ENCODE data around the gene MFAP3. TPM values are rescaled to one million over a fixed set of nuclear protein-coding genes. Genes with fewer than 3 reads are reported as not detected.

Gene MFAP3
- total and polyA plus RNA-seq, 2 donors (not counting 3 experiments of a cell fraction or from before 2014, with no cell fraction given), result 19.5 to 35.3 TPM

GRCh38 chr5:154077696-154078095, 38.9 kb downstream of the MFAP3 start:
- peaks cover 2% of the 10 kb centered on the region for H4K20me1 ChIP-seq (replicated peaks; ENCODE audit: control insufficient read depth, extremely low read depth, insufficient read depth, low read length)
- DNase-seq (ENCODE audit: low read depth, low spot score) (no peak), FAIRE-seq (no peak)
- CTCF ChIA-PET, result interaction anchor here (1.1 to 4.6 kb wide), 3 partner anchors 17 to 327 kb away, joined by 3 to 20 read pairs (median 14); no protein-coding TSS in a partner anchor
- no peak overlapping the region for H3K4me3 ChIP-seq (replicated peaks in 1 of 3; ENCODE audit: insufficient read depth in 1 of 3, low read depth in 1 of 3, low read length in 3 of 3)
- H3K27me3 ChIP-seq (ENCODE audit: control insufficient read depth in 2 of 2, insufficient read depth in 2 of 2, low read length in 2 of 2), result peaks cover 0 to 4% of the 10 kb centered on the region in 2 experiments
- H3K4me1 ChIP-seq (ENCODE audit: control insufficient read depth, extremely low read depth, insufficient read depth, low read length), result no peaks in the 10 kb centered on the region
- no peaks in the 10 kb centered on the region for H3K9me1 ChIP-seq (replicated peaks; ENCODE audit: control insufficient read depth, extremely low read depth, insufficient read depth, low read length)
- no peak overlapping the region for H3K4me2 ChIP-seq (ENCODE audit: insufficient read depth, low read length)
- H3K79me2 ChIP-seq (ENCODE audit: control insufficient read depth, insufficient read depth, low read length), result no peaks in the 10 kb centered on the region
- POLR2A ChIA-PET, result no interaction called here
- H3K27ac ChIP-seq (ENCODE audit: insufficient read depth, low read depth, low read length), result no peak overlapping the region
- H3K36me3 ChIP-seq (ENCODE audit: control insufficient read depth in 2 of 2, extremely low read depth in 1 of 2, insufficient read depth in 2 of 2, low read length in 2 of 2), result no peaks in the 10 kb centered on the region
- intact Hi-C loops (cut with micrococcal nuclease) (no loop called here), dilution Hi-C loops (cut with MboI; ENCODE audit: extremely low pct_ligation_motif_present, low sequenced_read_pairs) (no loop called here)
- TF ChIP-seq MYC (IDR thresholded peaks at IDR 0.05; ENCODE audit: low read depth, low read length), result no peak
- TF ChIP-seq MAX (IDR thresholded peaks at IDR 0.05; ENCODE audit: insufficient read depth, insufficient read length), result no peak
- no peak for TF ChIP-seq CTCF (IDR thresholded peaks at IDR 0.05; ENCODE audit: extremely low read depth in 1 of 2, insufficient read depth in 1 of 2, low read depth in 1 of 2, low read length in 2 of 2)
- TF ChIP-seq POLR2A (IDR thresholded peaks at IDR 0.05; ENCODE audit: low read depth, low read length), result no peak
- TF ChIP-seq EZH2 (IDR thresholded peaks at IDR 0.05; ENCODE audit: borderline replicate concordance, low read depth, low read length, severe bottlenecking), result no peak
- TF ChIP-seq GATA2 (IDR thresholded peaks at IDR 0.05; ENCODE audit: insufficient read depth, insufficient read length, low read depth, low read length), result no peak
- no peak overlapping the region for H3K9ac ChIP-seq (replicated peaks; ENCODE audit: extremely low read depth, insufficient read depth, low read length)
- no TSS peak for BruUV-seq (replicated peaks)
- no peak overlapping the region for H2AFZ ChIP-seq (ENCODE audit: low read depth, low read length)
- H3K9me3 ChIP-seq (replicated peaks; ENCODE audit: control insufficient read depth, insufficient read depth, low read length), result no peaks in the 10 kb centered on the region
